Activated naive CD4-positive, alpha-beta T cell treated with anti-CD3 and anti-CD28 coated beads, Interleukin-2, amount 50 U/mL, for 16 hours (primary cell): ENCODE data around the gene CA9.
"Not testable (repeated sequence)": the region's sequence is repeated elsewhere in the genome, so short reads cannot be mapped to it uniquely, and the experiment has no call there.

Experiments used
- DNase-seq: peaks from one replicate; pipeline ENCODE4 v3.0.0-alpha.2; 2020

Gene CA9

DNA sequence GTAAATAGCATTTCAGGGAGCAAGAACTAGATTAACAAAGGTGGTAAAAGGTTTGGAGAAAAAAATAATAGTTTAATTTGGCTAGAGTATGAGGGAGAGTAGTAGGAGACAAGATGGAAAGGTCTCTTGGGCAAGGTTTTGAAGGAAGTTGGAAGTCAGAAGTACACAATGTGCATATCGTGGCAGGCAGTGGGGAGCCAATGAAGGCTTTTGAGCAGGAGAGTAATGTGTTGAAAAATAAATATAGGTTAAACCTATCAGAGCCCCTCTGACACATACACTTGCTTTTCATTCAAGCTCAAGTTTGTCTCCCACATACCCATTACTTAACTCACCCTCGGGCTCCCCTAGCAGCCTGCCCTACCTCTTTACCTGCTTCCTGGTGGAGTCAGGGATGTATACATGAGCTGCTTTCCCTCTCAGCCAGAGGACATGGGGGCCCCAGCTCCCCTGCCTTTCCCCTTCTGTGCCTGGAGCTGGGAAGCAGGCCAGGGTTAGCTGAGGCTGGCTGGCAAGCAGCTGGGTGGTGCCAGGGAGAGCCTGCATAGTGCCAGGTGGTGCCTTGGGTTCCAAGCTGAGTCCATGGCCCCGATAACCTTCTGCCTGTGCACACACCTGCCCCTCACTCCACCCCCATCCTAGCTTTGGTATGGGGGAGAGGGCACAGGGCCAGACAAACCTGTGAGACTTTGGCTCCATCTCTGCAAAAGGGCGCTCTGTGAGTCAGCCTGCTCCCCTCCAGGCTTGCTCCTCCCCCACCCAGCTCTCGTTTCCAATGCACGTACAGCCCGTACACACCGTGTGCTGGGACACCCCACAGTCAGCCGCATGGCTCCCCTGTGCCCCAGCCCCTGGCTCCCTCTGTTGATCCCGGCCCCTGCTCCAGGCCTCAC lies at the start of gene CA9:
Gene CA9, plus strand, starts transcription at position 797 of the 893 bp plus-strand sequence. Its CDS starts 32 bp downstream, at position 829.
- no peak for DNase-seq

DNA sequence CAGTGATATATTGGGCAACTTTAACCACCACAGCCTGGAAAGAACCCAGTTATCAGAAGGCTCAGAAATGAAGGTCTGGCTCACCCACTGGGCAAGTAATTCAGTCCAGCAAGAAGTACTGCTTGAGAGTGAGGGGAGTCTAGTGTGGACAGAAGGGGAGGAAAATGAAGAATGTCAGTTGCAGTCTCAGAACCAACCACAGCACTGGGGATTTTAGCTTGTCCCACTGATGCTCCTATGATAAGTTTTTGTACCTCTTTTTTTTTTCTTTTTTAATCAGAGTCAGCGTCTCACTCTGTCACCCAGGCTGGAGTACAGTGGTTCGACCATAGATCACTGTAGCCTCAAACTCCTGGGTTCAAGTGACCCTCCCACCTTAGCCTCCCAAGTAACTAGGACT lies 46.2 kb upstream of the CA9 start:
- DNase-seq: no peak

GRCh38 chr9:35628389-35628991 lies 45.2 kb upstream of the CA9 start:
- DNase-seq: no peak

GRCh38 chr9:35629597-35629996 lies 44.1 kb upstream of the CA9 start:
- DNase-seq: no peak

GRCh38 chr9:35635730-35636129 lies 38.0 kb upstream of the CA9 start:
- DNase-seq: no peak

DNA sequence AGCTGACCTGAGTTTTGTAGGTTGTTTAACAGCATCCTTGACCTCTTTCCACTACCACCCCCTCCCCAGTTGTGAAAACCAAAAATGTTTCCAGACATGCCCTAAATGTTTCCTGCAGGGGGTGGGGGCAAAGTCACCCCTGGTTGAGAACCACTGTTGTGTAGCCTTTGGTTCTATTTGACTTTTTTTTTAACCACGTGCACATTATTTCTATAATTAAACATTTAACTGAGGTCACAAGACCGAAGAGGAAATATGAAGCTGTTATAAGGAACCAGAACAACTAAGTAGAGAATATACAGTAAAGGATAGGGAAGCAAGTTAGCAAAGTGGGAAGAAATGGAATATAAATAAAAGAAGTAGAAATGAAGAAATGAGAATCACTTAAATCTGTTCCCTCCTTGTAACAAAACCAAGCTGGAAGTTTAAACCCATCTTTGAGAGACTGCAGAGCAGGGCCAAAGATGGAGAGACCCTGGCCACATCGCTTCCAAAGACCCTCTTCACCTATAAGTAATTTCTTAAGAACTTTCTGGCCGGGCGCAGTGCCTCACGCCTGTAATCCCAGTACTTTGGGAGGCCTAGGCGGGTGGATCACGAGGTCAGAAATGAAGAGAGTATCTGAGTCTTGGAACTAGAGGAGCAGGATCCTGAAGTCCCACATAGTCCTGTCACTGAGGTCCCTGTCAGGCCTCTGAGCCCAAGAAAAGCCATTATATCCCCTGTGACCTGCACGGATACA lies 37.4 kb upstream of the CA9 start:
- no peak for DNase-seq

DNA sequence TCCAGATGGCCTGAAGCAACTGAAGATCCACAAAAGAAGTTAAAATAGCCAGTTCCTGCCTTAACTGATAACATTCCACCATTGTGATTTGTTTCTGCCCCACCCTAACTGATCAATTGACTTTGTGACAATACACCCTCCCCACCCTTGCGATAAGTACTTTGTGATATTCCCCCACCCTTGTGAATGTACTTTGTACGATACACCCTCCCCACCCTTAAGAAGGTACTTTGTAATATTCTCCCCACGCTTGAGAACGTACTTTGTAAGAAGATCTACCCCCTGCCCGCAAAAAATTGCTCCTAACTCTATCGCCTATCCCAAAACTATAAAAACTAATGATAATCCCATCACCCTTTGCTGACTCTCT lies 36.9 kb upstream of the CA9 start:
- DNase-seq: not testable (repeated sequence)

- DNase-seq: not testable (repeated sequence)
These were observed 36.2 kb upstream of the CA9 start for GRCh38 chr9:35637427-35637955.

DNA sequence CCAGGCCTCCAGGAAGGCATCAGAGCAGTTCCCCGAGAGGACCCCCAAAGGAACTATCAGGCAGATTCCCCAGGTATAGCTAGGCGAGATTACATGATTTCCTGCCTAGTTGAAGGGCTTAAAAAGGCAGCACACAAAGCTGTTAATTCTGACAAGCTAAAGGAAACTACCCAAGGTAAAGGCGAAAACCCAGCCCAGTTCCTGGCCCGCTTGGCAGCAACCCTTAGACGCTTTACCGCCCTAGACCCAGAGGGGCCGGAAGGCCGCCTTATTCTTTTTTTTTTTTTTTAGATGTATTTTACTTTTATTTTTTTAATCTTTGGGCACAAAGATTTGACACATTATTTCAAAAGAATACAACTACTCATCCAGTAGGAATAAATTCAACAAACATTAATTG lies 35.0 kb upstream of the CA9 start:
- not testable (repeated sequence) for DNase-seq

- DNase-seq: not testable (repeated sequence)
These were observed 34.5 kb upstream of the CA9 start for GRCh38 chr9:35639225-35639624.

DNA sequence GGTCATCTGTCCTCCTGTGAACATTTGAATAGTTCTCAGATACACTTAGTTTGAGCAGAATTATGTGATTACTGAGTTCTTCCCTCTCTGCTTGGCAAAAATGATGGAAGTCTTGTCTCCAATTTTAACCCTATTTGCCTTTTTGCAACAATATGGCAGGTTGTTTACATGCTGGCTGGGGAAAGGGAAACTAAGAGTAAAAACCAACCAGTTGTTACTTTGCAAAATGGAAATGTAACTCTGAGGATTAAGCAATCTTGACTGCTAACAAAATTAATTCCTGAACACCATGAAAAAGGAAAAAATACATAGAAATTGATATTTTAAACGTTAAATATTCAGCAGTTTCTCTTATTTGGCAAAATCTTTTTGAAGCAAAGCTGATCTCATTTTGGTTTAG lies 34.1 kb upstream of the CA9 start:
- no peak for DNase-seq

- DNase-seq: not testable (repeated sequence)
These were observed 33.3 kb upstream of the CA9 start for GRCh38 chr9:35640431-35640830.

DNA sequence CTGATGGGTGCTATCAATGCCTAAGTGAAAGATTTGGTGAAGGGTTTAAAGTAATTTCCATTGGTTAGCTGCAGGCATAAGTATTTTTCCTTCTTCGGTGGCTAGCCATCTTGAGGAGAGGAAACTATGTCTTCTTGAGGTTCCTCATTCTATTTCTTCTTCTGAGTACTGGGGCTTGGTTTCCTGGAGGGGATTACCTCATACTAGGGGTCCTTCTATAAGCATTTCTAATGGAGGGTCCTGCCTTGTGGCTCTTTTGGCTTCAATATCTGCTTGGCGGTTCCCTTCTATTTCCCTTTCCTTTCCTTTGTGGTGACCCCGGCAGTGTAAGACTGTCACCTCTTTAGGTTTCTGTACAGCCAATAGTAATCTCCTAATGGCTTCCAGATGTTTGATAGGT lies 32.2 kb upstream of the CA9 start:
- DNase-seq: not testable (repeated sequence)

GRCh38 chr9:35643046-35643445 lies 30.7 kb upstream of the CA9 start:
- DNase-seq: no peak

DNA sequence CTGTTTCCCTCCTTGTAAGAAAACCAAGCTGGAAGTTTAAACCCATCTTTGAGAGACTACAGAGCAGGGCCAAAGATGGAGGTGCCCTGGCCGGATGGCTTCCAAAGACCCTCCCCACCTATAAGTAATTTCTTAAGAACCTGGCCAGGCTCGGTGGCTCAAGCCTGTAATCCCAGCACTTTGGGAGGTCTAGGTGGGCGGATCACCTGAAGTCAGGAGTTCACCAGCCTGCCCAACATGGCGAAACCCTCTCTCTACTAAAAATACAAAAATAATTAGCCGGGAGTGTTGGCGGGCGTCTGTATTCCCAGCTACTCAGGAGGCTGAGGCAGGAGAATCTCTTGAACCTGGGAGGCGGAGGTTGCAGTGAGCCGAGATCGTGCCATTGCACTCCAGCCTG lies 28.0 kb upstream of the CA9 start:
- DNase-seq: not testable (repeated sequence)

GRCh38 chr9:35646153-35646532 lies 27.6 kb upstream of the CA9 start:
- DNase-seq: no peak

DNA sequence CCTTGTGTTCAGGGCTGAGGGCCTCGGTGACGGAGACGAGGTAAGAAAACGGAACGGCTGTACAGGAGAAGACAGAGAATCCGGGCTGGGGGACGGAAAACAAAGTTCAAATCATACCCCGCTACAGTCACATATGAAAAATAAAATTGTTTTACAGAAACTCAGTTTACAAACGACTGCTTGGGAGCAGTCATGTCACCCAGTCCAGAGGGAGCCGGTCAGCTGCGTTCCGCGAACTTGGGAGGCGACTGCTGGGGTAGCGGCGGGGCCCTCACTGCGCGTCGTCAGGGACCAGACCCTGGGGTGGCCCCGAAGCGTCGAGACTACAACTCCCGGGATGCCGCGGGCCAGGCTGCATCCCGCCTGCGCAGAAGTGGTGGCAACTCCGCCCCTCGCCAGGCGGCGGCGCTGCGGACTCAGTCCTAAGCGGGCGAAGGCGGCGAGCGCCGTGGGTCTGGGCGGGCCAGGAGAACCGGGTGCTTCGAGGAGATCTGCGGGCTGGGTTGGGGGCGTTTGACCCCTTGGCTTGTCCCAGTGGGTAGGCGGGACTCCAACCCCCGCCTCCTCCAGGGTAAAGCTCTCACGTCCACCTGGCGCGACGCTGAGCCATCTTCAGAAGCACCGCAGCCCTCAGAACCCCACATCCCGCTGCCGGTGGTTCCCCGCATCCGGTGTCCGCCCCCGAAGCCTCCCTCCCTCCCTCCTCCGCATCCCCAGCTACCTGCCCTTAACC lies 27.0 kb upstream of the CA9 start:
- peak; percentile 93 for DNase-seq

- peak; percentile 44 for DNase-seq
These were observed 24.0 kb upstream of the CA9 start for GRCh38 chr9:35649431-35650340.

GRCh38 chr9:35650341-35651158 lies 23.2 kb upstream of the CA9 start, which contains the start of gene SIT1:
TSS of gene SIT1 (minus strand) at chr9:35650931. CDS start at chr9:35650853, 78 bp downstream.
- DNase-seq: peak; percentile 25
